Measurements from ENCODE around the gene SPATA25. TPM values are rescaled to one million over a fixed set of nuclear protein-coding genes. Genes with fewer than 3 reads are reported as not detected.
"Not testable (repeated sequence)": the region's sequence is repeated elsewhere in the genome, so short reads cannot be mapped to it uniquely, and the experiment has no call there.

The SPATA25 gene, protein sequence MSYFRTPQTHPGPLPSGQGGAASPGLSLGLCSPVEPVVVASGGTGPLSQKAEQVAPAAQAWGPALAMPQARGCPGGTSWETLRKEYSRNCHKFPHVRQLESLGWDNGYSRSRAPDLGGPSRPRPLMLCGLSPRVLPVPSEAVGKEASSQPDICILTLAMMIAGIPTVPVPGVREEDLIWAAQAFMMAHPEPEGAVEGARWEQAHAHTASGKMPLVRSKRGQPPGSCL
- total RNA-seq = 1 to 10 TPM in 1 of 2 experiments, under 1 TPM in 1; 0.55 to 1.2 TPM

DNA sequence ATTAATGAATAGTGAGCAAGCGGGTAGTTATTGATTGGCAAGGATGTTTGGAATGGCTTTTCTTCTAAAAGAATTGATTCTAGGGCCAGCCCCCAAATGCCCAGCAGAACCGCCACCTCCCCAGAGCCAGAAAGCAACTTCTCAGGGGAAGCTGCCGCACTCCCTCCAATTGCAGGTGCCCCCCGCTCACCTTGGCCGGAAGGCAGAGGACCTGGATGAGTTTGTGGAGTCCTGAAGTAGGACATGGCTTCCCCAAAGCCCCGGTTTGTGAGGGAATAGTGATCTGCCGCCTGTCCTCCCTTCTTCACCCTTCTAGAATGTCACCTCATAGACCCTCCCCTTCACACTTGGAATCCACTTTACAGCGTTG is at the start of gene SPATA25:
TSS of gene SPATA25 (minus strand) at position 277 of the 370 bp plus-strand sequence. CDS start at position 245, 32 bp downstream.
- CTCF ChIA-PET = interaction anchor here (0.7 kb wide), 1 partner anchor 116 kb away, joined by 3 read pairs; no protein-coding TSS in a partner anchor
- DNase-seq (no peak), ATAC-seq (no peak)
- Mint-ChIP-seq H3K27me3 (peaks cover 5% of the 10 kb centered on the region), H3K36me3 (peaks cover 13% of the 10 kb centered on the region), H3K4me1 (peaks cover 37% of the 10 kb centered on the region), H3K27ac (no peak within 1 kb of the TSS), H3K9me3 (ENCODE audit: low read depth) (no peaks in the 10 kb centered on the region), H3K4me3 (no peak within 1 kb of the TSS)

DNA sequence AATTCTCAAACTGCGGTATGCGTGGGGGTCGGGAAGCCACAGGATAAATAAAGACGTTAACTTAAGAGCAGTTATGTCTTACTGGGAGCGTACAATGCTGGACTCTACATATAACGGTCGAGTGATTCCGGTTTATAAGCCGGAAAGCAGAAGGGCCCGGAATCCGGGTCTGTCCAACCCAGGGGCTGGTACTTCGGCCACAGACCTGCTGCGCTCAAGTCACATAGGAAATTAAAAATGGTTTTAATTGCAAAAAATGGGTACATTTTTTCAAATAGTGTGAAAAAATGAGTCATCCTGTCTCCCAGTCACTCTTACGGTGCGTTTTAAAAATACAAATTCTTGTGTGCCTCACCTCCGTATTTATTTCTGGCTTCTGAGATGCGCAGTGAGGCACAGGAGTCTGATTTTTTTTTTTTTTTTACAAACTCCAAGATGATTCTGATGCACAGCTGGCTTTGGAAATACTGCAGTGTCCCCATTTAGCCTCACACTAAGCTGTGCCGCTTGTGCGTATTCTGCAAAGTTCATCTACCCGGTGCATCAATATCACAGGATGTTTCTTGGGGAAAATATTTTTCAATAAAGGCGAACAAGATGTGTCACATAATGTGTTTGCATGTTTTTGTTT is 48.1 kb upstream of the SPATA25 start:
- CTCF ChIA-PET = interaction anchor here (0.6 to 9.2 kb wide), 8 partner anchors 11 to 145 kb away, joined by 3 to 114 read pairs (median 4); partner anchors contain the start of genes CTSA, NEURL2 and ZNF335
- DNase-seq (no peak), ATAC-seq (peak; percentile 13)
- H3K27me3 Mint-ChIP-seq = no peaks in the 10 kb centered on the region
- H3K27ac Mint-ChIP-seq = peak overlapping the region; percentile 88
- peaks cover 35% of the 10 kb centered on the region for H3K4me1 Mint-ChIP-seq
- H3K9me3 Mint-ChIP-seq (ENCODE audit: low read depth) = no peaks in the 10 kb centered on the region
- peaks cover 20% of the 10 kb centered on the region for H3K36me3 Mint-ChIP-seq
- H3K4me3 Mint-ChIP-seq = peak overlapping the region; percentile 96

DNA sequence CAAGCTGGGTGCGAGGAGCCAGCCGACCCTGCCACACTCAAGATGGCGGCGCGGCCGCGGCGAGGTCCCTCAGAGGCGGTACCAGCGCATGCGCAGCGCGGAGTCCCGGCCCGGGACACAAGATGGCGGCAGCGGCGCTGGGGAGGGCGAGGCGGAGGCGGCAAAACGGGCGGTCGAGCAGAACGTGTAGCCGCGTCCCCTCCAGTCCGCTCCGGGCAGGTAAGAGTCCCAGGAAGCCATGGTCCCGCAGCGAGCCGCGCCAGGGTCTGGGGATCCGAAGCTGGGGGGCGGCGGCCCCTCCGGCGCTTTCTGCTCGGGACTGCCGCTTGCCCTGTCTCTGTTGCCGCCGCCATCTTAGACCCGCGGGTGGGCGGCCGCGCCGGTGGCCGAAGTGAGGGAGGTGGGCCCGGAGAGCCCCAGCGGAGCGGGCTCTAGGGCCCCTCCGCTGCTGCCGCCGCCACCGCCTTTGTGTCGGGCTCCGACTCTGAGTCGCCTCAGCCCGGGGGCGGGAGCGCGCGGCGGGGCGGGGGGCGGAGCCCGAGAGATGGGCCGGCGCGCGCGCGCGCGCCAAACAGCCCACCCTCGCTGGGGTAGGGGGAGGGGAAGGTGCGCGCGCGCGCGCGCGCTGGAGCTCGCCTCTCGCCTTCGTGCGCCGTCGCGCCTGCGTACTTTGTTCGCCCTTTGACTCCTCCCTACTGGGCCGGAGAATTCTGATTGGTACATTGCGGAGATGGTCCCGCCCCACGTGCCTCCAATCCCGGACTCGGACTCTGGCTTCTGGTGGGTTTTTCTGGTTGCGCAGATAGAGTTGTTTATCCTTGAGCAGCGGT is 47.4 kb upstream of the SPATA25 start, which contains the start of gene PCIF1:
TSS of gene PCIF1 (plus strand) at position 98 of the 830 bp plus-strand sequence. CDS start 4,317 bp downstream, outside the sequence.
- peak within 1 kb of the TSS; percentile 96 for H3K4me3 Mint-ChIP-seq
- CTCF ChIA-PET = interaction anchor here (0.8 to 9.2 kb wide), 14 partner anchors 10 to 136 kb away, joined by 3 to 114 read pairs (median 5); partner anchors contain the start of genes CTSA, NEURL2, UBE2C and ZNF335
- DNase-seq (peak; percentile 98), ATAC-seq (peak; percentile 86)
- peaks cover 35% of the 10 kb centered on the region for H3K4me1 Mint-ChIP-seq
- H3K36me3 Mint-ChIP-seq = peaks cover 20% of the 10 kb centered on the region
- H3K9me3 Mint-ChIP-seq (ENCODE audit: low read depth) = no peaks in the 10 kb centered on the region
- no peaks in the 10 kb centered on the region for H3K27me3 Mint-ChIP-seq
- H3K27ac Mint-ChIP-seq = peak within 1 kb of the TSS; percentile 98

DNA sequence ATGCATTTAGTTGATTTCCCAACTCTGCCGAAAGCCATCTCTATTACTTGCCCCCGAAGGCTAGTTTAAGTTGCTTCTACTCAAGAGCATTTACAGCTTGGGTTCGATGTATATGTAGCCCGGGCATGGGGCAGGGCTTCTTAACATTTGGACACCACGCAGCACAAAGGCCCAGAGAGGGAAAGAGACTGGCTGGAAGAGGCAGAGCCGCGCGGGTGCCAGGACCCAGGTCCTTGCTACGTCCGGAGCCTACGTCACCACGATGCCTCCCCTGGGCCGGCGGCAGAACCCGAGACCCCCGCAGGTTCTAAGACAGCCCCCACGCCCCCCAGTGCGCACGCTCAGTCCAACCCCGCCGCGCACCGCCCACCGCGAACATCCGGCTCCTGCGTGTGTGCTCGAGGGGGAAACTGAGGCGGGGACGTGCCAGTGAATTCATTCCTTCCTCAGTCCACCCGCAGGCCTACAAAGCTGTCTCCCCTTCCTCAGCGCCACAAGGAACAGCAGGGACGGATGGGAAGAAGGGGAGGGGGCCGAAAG is 46.7 kb upstream of the SPATA25 start:
- CTCF ChIA-PET = interaction anchor here (0.7 to 9.2 kb wide), 22 partner anchors 8 to 134 kb away, joined by 3 to 114 read pairs (median 5); partner anchors contain the start of genes CTSA, NEURL2, UBE2C and ZNF335
- Mint-ChIP-seq H3K4me1 (peaks cover 31% of the 10 kb centered on the region), H3K27me3 (no peaks in the 10 kb centered on the region), H3K36me3 (peaks cover 15% of the 10 kb centered on the region), H3K27ac (peak overlapping the region; percentile 98), H3K9me3 (ENCODE audit: low read depth) (no peaks in the 10 kb centered on the region), H3K4me3 (peak overlapping the region; percentile 96)
- DNase-seq (no peak), ATAC-seq (peak; percentile 28)

DNA sequence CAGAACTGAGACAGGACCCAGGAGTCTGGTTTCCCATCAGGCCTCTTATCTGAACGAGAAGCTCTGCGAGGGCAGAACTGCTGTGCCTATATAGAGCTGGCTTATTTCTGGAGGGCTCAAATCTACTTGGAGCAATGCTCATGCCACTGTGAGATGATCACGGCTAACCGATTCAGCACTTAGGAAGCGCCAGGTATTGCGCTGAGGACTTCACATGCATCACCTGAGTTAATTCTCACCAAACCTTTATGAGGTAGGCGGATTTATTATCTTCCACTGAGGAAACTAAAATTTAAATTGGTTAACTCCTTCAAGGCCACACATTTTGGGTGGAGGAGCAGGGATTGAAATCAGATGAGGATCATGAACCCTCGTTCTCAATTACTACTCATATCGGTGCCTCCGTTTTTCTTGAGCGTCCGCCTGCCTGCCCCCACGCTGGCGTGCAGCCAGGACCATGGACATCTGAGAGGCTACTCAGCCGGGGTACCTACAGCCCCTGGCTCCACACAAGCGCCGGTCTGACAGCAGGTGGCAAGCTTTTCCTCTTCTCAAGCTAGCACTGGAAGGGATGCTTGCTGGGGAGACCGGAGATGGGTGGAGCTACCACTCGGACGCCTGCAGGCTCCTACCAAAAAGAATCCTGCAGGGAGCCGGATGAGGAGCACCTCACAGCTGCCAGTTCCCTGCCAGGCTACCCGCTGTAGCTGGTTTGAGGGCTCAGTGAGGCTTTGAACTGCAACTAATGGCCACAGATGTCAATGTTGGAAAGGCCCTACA is 46.0 kb upstream of the SPATA25 start:
- peak; percentile 28 for ATAC-seq

DNA sequence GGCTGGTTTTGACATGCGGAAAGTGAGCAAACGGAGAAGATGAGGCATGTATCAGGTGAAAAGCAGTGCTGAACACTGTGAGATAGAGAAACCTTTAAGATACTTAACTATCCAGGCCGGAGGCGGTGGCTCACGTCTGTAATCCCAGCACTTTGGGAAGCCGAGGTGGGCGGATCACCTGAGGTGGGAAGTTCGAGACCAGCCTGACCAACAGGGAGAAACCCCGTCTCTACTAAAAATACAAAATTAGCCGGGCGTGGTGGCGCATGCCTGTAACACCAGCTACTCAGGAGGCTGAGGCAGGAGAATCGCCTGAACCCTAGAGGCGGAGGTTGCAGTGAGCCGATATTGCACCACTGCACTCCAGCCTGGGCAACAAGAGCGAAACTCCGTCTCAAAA is 44.3 kb upstream of the SPATA25 start:
- not testable (repeated sequence) for H3K9me3 Mint-ChIP-seq (ENCODE audit: low read depth); ATAC-seq

More for the DNA sequence above, 46.0 kb upstream of the SPATA25 start:
- H3K4me1 Mint-ChIP-seq = peaks cover 30% of the 10 kb centered on the region
- CTCF ChIA-PET = interaction anchor here (0.5 to 9.2 kb wide), 21 partner anchors 9 to 134 kb away, joined by 3 to 114 read pairs (median 5); partner anchors contain the start of genes CTSA, NEURL2 and ZNF335
- H3K4me3 Mint-ChIP-seq = peak overlapping the region; percentile 96
- H3K27ac Mint-ChIP-seq = peak overlapping the region; percentile 98
- no peaks in the 10 kb centered on the region for H3K27me3 Mint-ChIP-seq
- peaks cover 12% of the 10 kb centered on the region for H3K36me3 Mint-ChIP-seq
- H3K9me3 Mint-ChIP-seq (ENCODE audit: low read depth) = no peaks in the 10 kb centered on the region
- peak; percentile 84 for DNase-seq

DNA sequence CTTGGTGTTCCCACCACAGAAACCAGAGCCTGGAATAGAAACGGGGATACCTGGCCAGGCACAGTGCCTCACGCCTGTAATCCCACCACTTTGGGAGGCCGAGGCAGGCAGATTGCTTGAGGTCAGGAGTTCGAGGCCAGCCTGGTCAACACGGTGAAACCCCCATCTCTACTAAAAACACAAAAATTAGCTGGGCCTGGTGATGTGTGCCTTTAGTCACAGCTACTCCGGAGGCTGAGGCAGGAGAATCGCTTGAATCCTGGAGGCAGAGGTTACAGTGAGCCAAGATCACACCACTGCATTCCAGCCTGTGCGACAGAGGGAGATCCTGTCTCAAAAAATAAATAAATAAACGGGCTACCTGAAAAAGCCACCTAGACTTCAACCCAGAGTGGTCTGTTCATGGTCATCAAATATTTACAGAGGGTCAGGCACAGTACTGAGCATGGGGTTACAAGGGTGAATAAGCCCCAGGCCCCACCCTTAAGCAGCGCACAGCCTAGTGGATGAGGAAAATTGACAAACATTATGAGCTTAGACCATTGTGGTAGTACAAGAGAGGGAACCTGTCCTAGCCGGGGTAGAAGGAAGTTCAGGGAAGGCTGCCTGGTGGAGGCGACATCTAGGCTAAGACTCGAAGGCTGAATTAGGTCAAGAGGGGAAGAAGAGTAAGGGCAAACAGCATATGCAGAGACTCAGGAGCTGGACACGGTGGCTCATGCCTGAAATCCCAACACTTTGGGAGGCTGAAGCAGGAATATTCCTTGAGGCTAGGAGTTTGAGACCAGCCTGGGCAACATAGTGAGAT is 39.9 kb upstream of the SPATA25 start:
- Mint-ChIP-seq H3K27me3 (peaks cover 3% of the 10 kb centered on the region), H3K27ac (no peak overlapping the region), H3K4me3 (no peak overlapping the region), H3K4me1 (no peaks in the 10 kb centered on the region), H3K36me3 (no peaks in the 10 kb centered on the region), H3K9me3 (ENCODE audit: low read depth) (no peaks in the 10 kb centered on the region)
- ATAC-seq (no peak), DNase-seq (no peak)
- CTCF ChIA-PET = interaction anchor here (0.7 to 1.2 kb wide), 2 partner anchors 60 to 1357 kb away, joined by 3 read pairs; no protein-coding TSS in a partner anchor

More for the DNA sequence above, 44.3 kb upstream of the SPATA25 start:
- H3K4me1 Mint-ChIP-seq = peaks cover 14% of the 10 kb centered on the region
- not testable (repeated sequence) for H3K36me3 Mint-ChIP-seq, H3K27ac Mint-ChIP-seq, DNase-seq, H3K27me3 Mint-ChIP-seq, H3K4me3 Mint-ChIP-seq
- CTCF ChIA-PET = interaction anchor here (1.0 to 1.5 kb wide), 2 partner anchors 39 to 133 kb away, joined by 4 to 5 read pairs; no protein-coding TSS in a partner anchor

DNA sequence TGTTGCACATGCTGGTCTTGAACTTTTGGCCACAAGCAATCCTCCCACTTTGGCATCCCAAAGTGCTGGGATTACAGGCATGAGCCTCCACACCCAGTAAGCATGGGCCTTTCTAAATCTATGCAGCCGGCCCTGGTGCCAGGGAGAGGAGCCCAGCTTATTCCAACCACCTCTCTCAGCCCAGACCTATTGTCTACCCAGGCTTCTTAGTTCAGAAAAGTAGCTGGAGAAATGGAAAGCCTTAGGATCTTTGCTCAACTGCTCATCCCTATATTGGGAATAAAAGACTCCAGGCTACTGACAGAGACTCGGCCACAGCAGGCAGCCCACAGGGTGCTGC is 39.3 kb upstream of the SPATA25 start:
- Mint-ChIP-seq H3K36me3 (no peaks in the 10 kb centered on the region), H3K4me3 (no peak overlapping the region), H3K27me3 (peaks cover 4% of the 10 kb centered on the region), H3K4me1 (no peaks in the 10 kb centered on the region), H3K27ac (no peak overlapping the region), H3K9me3 (ENCODE audit: low read depth) (no peaks in the 10 kb centered on the region)
- CTCF ChIA-PET = interaction anchor here (1.2 kb wide), 1 partner anchor 60 kb away, joined by 3 read pairs; no protein-coding TSS in a partner anchor
- no peak for ATAC-seq
- no peak for DNase-seq

DNA sequence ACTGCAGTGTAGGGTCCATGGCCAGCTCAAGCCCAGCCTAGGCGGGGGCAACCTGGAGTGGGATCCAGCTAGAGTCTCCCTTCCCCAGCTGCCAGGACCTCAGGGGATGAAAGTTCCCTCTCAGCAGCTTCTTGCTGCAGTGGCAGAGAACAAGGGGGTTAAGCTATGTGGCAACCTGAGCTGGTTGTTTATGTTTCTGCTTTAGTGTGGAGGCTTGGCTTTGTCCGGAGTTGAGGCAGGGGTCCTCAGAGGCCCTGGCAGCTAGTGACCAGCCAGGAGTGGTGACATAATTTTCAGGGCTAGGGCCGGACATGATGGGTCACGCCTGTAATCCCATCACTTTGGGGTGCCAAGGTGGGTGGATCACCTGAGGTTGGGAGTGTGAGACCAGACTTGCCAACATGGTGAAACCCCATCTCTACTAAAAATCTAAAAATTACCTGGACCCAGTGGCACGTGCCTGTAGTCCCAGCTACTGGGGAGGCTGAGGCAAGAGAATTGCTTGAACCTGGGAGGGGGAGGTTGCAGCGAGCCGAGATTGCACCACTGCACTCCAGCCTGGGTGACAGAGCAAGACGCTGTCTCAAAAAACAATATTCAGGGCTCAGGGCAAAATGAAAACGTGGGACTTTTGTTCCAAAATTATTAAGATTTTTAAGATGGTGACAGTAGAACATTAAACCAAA is 38.5 kb upstream of the SPATA25 start:
- CTCF ChIA-PET = interaction anchor here (0.8 to 1.2 kb wide), 3 partner anchors 43 to 61 kb away, joined by 3 read pairs; no protein-coding TSS in a partner anchor

DNA sequence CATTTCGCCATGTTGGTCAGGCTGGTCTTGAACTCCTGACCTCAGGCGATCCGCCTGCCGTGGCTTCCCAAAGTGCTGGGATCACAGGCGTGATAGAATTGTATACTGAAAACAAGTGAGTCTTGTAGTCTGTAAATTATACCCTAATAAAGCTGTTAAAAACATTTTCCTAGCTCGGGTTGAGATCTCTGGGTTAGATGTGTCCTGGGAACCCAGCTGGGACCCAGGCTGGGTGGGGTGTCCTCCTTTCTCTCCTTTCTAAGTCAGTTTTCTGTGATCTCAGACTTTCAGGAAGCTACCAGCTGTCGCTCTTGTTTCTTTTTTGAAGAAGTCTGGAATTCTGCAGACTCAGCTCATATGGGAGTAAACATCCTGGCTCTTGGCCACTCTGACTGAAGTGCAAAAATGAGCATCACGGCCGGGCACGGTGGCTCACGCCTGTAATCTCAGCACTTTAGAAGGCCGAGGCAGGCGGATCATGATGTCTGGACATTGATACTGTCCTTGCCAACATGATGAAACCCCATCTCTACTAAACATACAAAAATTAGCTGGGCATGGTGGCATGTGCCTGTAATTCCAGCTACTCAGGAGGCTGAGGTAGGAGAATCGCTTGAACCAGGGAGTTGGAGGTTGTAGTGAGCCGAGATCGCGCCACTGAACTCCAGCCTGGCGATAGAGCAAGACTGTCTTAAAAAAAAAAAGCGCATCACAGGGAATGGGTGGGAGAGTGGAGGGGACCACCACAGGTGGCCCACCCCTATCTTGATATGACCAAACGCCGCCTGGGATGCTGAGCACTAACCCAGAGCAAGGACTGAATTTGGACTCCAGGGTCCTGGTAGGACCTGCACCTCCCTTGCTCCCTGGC is 37.2 kb upstream of the SPATA25 start:
- CTCF ChIA-PET = interaction anchor here (0.9 to 1.0 kb wide), 2 partner anchors 8 to 11 kb away, joined by 3 read pairs; no protein-coding TSS in a partner anchor
- no peak overlapping the region for H3K27ac Mint-ChIP-seq
- H3K4me3 Mint-ChIP-seq = no peak overlapping the region
- H3K27me3 Mint-ChIP-seq = peaks cover 20% of the 10 kb centered on the region
- no peaks in the 10 kb centered on the region for H3K4me1 Mint-ChIP-seq
- no peaks in the 10 kb centered on the region for H3K36me3 Mint-ChIP-seq
- H3K9me3 Mint-ChIP-seq (ENCODE audit: low read depth) = no peaks in the 10 kb centered on the region
- no peak for ATAC-seq
- DNase-seq = no peak

More for the DNA sequence above, 38.5 kb upstream of the SPATA25 start:
- Mint-ChIP-seq H3K4me3 (no peak overlapping the region), H3K4me1 (no peaks in the 10 kb centered on the region), H3K36me3 (no peaks in the 10 kb centered on the region), H3K27ac (no peak overlapping the region), H3K27me3 (peaks cover 12% of the 10 kb centered on the region), H3K9me3 (ENCODE audit: low read depth) (no peaks in the 10 kb centered on the region)
- no peak for ATAC-seq
- DNase-seq = no peak
